ENCODE results near the gene LIMK2. TPM values are rescaled to one million over a fixed set of nuclear protein-coding genes. Genes with fewer than 3 reads are reported as not detected.

Gene LIMK2
- total and polyA plus RNA-seq, 10 donors = 6.1 to 182 (median 60.6) TPM

DNA sequence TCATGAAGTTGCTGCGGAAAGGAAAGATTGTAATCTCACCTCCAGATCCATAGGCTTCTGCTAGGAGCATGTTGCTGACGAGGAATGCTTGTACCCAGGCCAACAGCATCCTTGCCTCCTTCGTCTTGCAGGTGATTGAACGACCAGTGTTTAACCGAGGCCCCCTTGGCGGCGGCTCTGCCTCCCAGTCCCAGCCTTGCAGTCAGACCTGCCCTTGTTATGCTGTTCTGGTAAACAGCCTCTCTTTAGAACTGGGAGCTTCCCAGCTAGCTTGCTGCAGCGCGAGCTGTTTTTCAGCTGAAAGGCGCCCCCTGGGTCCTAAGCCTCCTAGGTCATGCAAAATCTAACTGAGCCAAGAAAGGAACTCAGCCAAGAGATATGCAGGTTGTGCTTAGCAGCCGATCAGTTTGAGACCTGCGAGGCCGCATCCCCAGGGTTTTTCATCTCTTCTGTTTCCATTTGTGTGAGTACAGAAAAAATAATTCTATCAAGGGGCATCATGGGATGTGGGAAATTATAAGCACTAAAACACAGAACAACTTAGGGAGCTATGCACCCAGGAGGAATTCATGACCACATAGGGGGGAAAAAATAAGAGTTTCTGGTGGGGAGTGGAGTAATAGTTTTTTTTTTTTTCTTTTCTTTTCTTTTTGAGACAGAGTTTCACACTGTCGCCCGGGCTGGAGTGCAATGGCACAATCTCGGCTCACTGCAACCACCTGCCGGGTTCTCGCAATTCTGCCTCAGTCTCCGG is 80.3 kb downstream of the LIMK2 start, which contains the start of gene PIK3IP1:
Gene PIK3IP1 (minus strand): TSS at position 253 of the 754 bp plus-strand sequence. CDS start 144 bp downstream, at position 109.
- intact Hi-C loops (cut with DNase I; ENCODE audit: low total_unique reads) = no loop called here

GRCh38 chr22:31295360-31295759 is 83.3 kb downstream of the LIMK2 start:
- no peaks in the 10 kb centered on the region for H3K9me3 ChIP-seq
- peak overlapping the region in 7 of 8 donors; percentile 37 to 73 (median 61) for H3K27ac ChIP-seq
- H3K4me3 ChIP-seq = peak overlapping the region in 1 of 8 donors; percentile 29
- intact Hi-C loops (cut with DNase I; ENCODE audit: low total_unique reads) = no loop called here
- TF ChIP-seq, protein P1, sequence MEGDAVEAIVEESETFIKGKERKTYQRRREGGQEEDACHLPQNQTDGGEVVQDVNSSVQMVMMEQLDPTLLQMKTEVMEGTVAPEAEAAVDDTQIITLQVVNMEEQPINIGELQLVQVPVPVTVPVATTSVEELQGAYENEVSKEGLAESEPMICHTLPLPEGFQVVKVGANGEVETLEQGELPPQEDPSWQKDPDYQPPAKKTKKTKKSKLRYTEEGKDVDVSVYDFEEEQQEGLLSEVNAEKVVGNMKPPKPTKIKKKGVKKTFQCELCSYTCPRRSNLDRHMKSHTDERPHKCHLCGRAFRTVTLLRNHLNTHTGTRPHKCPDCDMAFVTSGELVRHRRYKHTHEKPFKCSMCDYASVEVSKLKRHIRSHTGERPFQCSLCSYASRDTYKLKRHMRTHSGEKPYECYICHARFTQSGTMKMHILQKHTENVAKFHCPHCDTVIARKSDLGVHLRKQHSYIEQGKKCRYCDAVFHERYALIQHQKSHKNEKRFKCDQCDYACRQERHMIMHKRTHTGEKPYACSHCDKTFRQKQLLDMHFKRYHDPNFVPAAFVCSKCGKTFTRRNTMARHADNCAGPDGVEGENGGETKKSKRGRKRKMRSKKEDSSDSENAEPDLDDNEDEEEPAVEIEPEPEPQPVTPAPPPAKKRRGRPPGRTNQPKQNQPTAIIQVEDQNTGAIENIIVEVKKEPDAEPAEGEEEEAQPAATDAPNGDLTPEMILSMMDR (IDR thresholded peaks at IDR 0.05 in 8 of 11, conservative IDR thresholded peaks at IDR 0.05 in 3 of 11) = no peak
- TF ChIP-seq POLR2AphosphoS5 (IDR thresholded peaks at IDR 0.05) (no peak), POLR2A (IDR thresholded peaks at IDR 0.05) (no peak)
- H3K27me3 ChIP-seq (replicated peaks in 1 of 7) = no peaks in the 10 kb centered on the region
- H3K36me3 ChIP-seq = no peaks in the 10 kb centered on the region
- no peak for DNase-seq
- peaks cover 17 to 70% (median 50%) of the 10 kb centered on the region in 6 donors for H3K4me1 ChIP-seq
- WGBS, 5 donors = 65 to 87% (median 72%) methylated on average over 3 of the region's 3 CpGs

More for the DNA sequence above, 80.3 kb downstream of the LIMK2 start, which contains the start of gene PIK3IP1:
- WGBS, 5 donors = 23 to 25% (median 24%) methylated on average over 19 of the region's 19 CpGs
- Histone ChIP-seq H3K27me3 (replicated peaks in 1 of 7) (no peaks in the 10 kb centered on the region), H3K9me3 (no peaks in the 10 kb centered on the region), H3K4me1 (peaks cover 36 to 96% (median 78%) of the 10 kb centered on the region in 6 donors), H3K36me3 (peaks cover 0 to 28% (median 10%) of the 10 kb centered on the region in 6 donors), H3K27ac (peak within 1 kb of the TSS; percentile 98 to 100 (median 99)), H3K4me3 (peak within 1 kb of the TSS; percentile 42 to 87 (median 72))
- peak; percentile 96 for DNase-seq
- peak; percentile 82 to 100 (median 99) for TF ChIP-seq POLR2AphosphoS5 (IDR thresholded peaks at IDR 0.05)
- peak; percentile 85 to 99 (median 97) for TF ChIP-seq POLR2A (IDR thresholded peaks at IDR 0.05)
- TF ChIP-seq, protein P1 (IDR thresholded peaks at IDR 0.05 in 8 of 11, conservative IDR thresholded peaks at IDR 0.05 in 3 of 11) = peak in 10 of 11 experiments; percentile 41 to 79 (median 69)

DNA sequence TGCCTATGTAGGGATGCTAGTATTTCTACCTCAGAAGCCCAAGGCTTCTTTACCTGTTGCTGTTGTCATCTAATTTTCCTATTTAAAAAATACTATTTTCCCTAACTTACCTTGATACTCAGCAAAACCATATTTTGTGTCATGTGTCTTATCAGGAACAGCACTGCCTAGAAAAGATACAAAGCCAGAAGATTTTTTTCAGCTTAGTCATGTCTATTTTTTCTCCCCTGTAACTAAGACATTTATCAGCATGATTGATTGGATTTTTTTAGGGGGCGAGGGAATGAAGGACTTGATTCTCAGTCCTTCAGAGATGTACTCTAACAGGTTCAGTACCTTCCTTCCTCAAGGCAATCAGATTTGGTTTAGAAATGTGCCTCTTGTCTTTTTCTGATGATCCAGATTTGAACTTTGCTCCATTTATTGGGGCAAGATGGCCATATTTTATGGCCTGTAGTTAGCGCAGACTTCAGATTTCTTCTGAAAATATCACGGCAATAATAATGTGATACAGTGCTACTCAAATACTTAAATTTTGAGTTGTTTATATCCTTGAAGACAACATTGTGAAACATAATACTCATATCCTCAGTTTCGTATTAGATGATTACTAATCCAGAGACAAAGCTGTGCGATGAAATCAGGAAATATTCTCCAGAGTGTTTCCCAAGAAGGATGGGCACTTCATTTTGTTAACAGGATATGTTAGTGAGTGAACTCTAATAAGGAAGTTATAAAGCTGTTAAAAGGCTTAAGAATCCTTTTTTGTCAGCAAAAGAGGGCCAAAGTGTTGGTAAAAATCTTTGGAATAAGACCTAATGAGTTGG is 83.9 kb downstream of the LIMK2 start:
- peaks cover 17 to 74% (median 54%) of the 10 kb centered on the region in 6 donors for H3K4me1 ChIP-seq
- DNase-seq = no peak
- WGBS, 5 donors = 49 to 72% (median 62%) methylated on average over 5 of the region's 5 CpGs
- peak overlapping the region in 1 of 8 donors; percentile 29 for H3K4me3 ChIP-seq
- H3K9me3 ChIP-seq = no peaks in the 10 kb centered on the region
- TF ChIP-seq, protein P1 (IDR thresholded peaks at IDR 0.05 in 8 of 11, conservative IDR thresholded peaks at IDR 0.05 in 3 of 11) = no peak
- no peak for TF ChIP-seq POLR2A (IDR thresholded peaks at IDR 0.05)
- TF ChIP-seq POLR2AphosphoS5 (IDR thresholded peaks at IDR 0.05) = no peak
- peak overlapping the region in 7 of 8 donors; percentile 37 to 73 (median 61) for H3K27ac ChIP-seq
- no peaks in the 10 kb centered on the region for H3K36me3 ChIP-seq
- intact Hi-C loops (cut with DNase I; ENCODE audit: low total_unique reads) = no loop called here
- no peaks in the 10 kb centered on the region for H3K27me3 ChIP-seq (replicated peaks in 1 of 7)

Data from spleen (tissue), 11 donors.